HepG2 (cell line): ENCODE measurements around the gene BCKDHA. TPM values are rescaled to one million over a fixed set of nuclear protein-coding genes. Genes with fewer than 3 reads are reported as not detected.
A peak's percentile ranks its signal among the peaks of the same experiment; 100 is the strongest.

ENCODE experiments used
- ATAC-seq: fragments of 200-7000 bp; cut with Tn5 transposase; 3 replicates; pipeline ENCODE4 v1.9.1; 2020; ENCODE audit warnings: mild to moderate bottlenecking, moderate library complexity
- BruUV-seq: library from RNA; stranded (reverse); fragments of 400-500 nt; replicated peaks from 2 replicates; lab custom pipeline; 2021; lab: Mats Ljungman, UMichigan
- CTCF ChIA-PET: fragments of 300-600 bp; formaldehyde crosslinking; extraction: SDS; loops from one replicate; lab custom pipeline; 2021; ENCODE audit warnings: low total read pairs, inconsistent platforms, low intra/inter-chr PET ratio; lab: Yijun Ruan, JAX
- POLR2A ChIA-PET: fragments of 350-600 bp; sonication (Branson Sonifier 250); formaldehyde crosslinking; loops from one replicate; lab custom pipeline; 2020; ENCODE audit warnings: antibody characterized with exemption, inconsistent platforms; lab: Yijun Ruan, JAX
- DNase-seq: peaks from one replicate; pipeline ENCODE4 v3.0.0-alpha.2; 2015; ENCODE audit warnings: low spot score
- FAIRE-seq: peaks from 3 replicates; lab custom pipeline; 2011; peaks lifted over from hg19 to GRCh38; lab: Jason Lieb, UNC
- H2AFZ ChIP-seq: one replicate; pipeline ENCODE4 v1.6.1; 2011; ENCODE audit warnings: low read length, inconsistent platforms
- H3K27ac ChIP-seq: fragments of 300-600 bp; 3 replicates; pipeline ENCODE4 v1.8.0; 2011; ENCODE audit warnings: mixed run types, mild to moderate bottlenecking, mixed read lengths, low read length, inconsistent platforms; ENCODE audit not compliant: insufficient read depth; ENCODE audit errors: extremely low read length
- H3K27me3 ChIP-seq, 2 experiments: fragments of 200-600 bp in 1 of 2; 2 replicates in 1 of 2; 3 replicates in 1 of 2; pipeline versions ENCODE4 v1.6.0 to v1.8.0; 2011; ENCODE audit warnings: low read length in 2 of 2, mild to moderate bottlenecking in 2 of 2, moderate library complexity in 2 of 2, inconsistent platforms in 1 of 2; ENCODE audit not compliant: insufficient read depth in 2 of 2, control insufficient read depth in 1 of 2
- H3K36me3 ChIP-seq, 2 experiments: fragments of 200-600 bp in 1 of 2; replicated peaks in 1 of 2; 2 replicates in 1 of 2; 3 replicates in 1 of 2; pipeline versions ENCODE4 v1.5.1 to v1.8.0; 2011; ENCODE audit warnings: low read length in 2 of 2, inconsistent platforms in 1 of 2; ENCODE audit not compliant: insufficient read depth in 2 of 2, control insufficient read depth in 1 of 2
- H3K4me1 ChIP-seq: 2 replicates; pipeline ENCODE4 v1.5.1; 2012; ENCODE audit warnings: low read length, inconsistent platforms; ENCODE audit not compliant: insufficient read depth
- H3K4me2 ChIP-seq: 2 replicates; pipeline ENCODE4 v1.6.0; 2011; ENCODE audit warnings: low read depth, low read length, inconsistent platforms
- H3K4me3 ChIP-seq, 3 experiments: fragments of 200-600 bp in 1 of 3; sonication (generic), shearing (Covaris generic) in 1 of 3; replicated peaks in 1 of 3; 2 replicates each; pipeline ENCODE4 v1.5.1; 2011 to 2016; ENCODE audit warnings: low read length in 3 of 3, inconsistent platforms in 2 of 3, low read depth in 2 of 3, mild to moderate bottlenecking in 2 of 3, control low read depth in 1 of 3, mixed read lengths in 1 of 3; ENCODE audit not compliant: insufficient read depth in 1 of 3
- H3K79me2 ChIP-seq: one replicate; pipeline ENCODE4 v1.6.1; 2011; ENCODE audit warnings: low read length, inconsistent platforms; ENCODE audit not compliant: insufficient read depth
- H3K9ac ChIP-seq: 2 replicates; pipeline ENCODE4 v1.6.0; 2011; ENCODE audit warnings: mild to moderate bottlenecking, low read depth, low read length, inconsistent platforms; ENCODE audit not compliant: insufficient read depth
- H3K9me3 ChIP-seq: 2 replicates; pipeline ENCODE4 v1.5.1; 2012; ENCODE audit warnings: mild to moderate bottlenecking, low read length
- H4K20me1 ChIP-seq: 2 replicates; pipeline ENCODE4 v1.6.0; 2011; ENCODE audit warnings: inconsistent platforms, mild to moderate bottlenecking, low read length, moderate library complexity; ENCODE audit not compliant: insufficient read depth
- BRD4 ChIP-seq: sonication (generic); formaldehyde crosslinking; IDR thresholded peaks from 2 replicates; pipeline ENCODE4 v1.4.0; 2020; ENCODE audit warnings: missing genetic modification reagents
- HCFC1 ChIP-seq: fragments of 150-350 bp; IDR thresholded peaks from 2 replicates; pipeline ENCODE4 v1.6.1; 2014; ENCODE audit warnings: low read depth, low read length
- KLF11 ChIP-seq: IDR thresholded peaks from 2 replicates; pipeline ENCODE4 v1.6.1; 2016; ENCODE audit warnings: missing compliant biosample characterization
- MED8 ChIP-seq: sonication (generic); formaldehyde crosslinking; IDR thresholded peaks from 2 replicates; pipeline ENCODE4 v1.8.1; 2023; ENCODE audit warnings: mild to moderate bottlenecking, missing genetic modification reagents; ENCODE audit not compliant: insufficient replicate concordance
- SCMH1 ChIP-seq: sonication (generic); formaldehyde crosslinking; IDR thresholded peaks from 2 replicates; pipeline ENCODE4 v1.9.0; 2021; ENCODE audit warnings: missing genetic modification reagents, mild to moderate bottlenecking, borderline replicate concordance
- TRAFD1 ChIP-seq: sonication (generic); formaldehyde crosslinking; IDR thresholded peaks from 2 replicates; pipeline ENCODE4 v1.5.1; 2020; ENCODE audit warnings: missing genetic modification reagents, mild to moderate bottlenecking, borderline replicate concordance
- ZKSCAN8 ChIP-seq: IDR thresholded peaks from 2 replicates; pipeline ENCODE4 v1.6.1; 2016; ENCODE audit warnings: borderline replicate concordance, missing genetic modification reagents, missing compliant biosample characterization
- ZNF230 ChIP-seq: sonication (generic); formaldehyde crosslinking; IDR thresholded peaks from 2 replicates; pipeline ENCODE4 v1.4.0; 2020; ENCODE audit warnings: mild to moderate bottlenecking, missing genetic modification reagents
- WGBS: methylation state at CpG from one replicate; pipeline ENCODE4 v1.1.6; 2017; ENCODE audit warnings: low lambda C conversion rate; 5-methylcytosine and 5-hydroxymethylcytosine counted together
- in situ Hi-C: cut with HindIII; loops from 2 replicates; pipeline ENCODE4 v1.10.0; 2017; ENCODE audit warnings: low pct_unique_long_range_greater_than_20kb; ENCODE audit not compliant: extremely low pct_ligation_motif_present
- intact Hi-C: fragments of 100-400 bp; cut with micrococcal nuclease; formaldehyde crosslinking; loops from one replicate; pipeline ENCODE4 v1.10.0; 2022; ENCODE audit not compliant: unreplicated experiment
- polyA plus RNA-seq, 8 experiments: library from polyadenylated mRNA; depleted of rRNA in 3 of 8; stranded (reverse) in 7 of 8; unstranded in 1 of 8; fragments of >200 nt; fragmentation: Illumina TruSeq in 4 of 8; extraction: Trizol in 4 of 8; gene quantifications; 2 replicates each; pipeline versions ENCODE4 v1.2.1 to v1.2.3, GENCODE V29; 2011 to 2016; ENCODE audit warnings: low read depth in 4 of 8, missing spikeins in 1 of 8, mixed read lengths in 1 of 8; ENCODE audit not compliant: insufficient read depth in 1 of 8
- total RNA-seq, 5 experiments: library from RNA; depleted of rRNA; stranded (reverse); fragments of >200 nt; fragmentation: Illumina TruSeq; extraction: Trizol; gene quantifications; 2 replicates each; pipeline ENCODE4 v1.2.3, GENCODE V29; 2016; ENCODE audit warnings: low read depth in 1 of 5
- TF ChIP-seq, protein P1 (sequence below): sonication (generic); formaldehyde crosslinking; conservative IDR thresholded peaks from 2 replicates; pipeline ENCODE4 v1.8.0; 2022; ENCODE audit warnings: low read depth, missing genetic modification reagents
- TF ChIP-seq, protein P2 (sequence below): sonication (generic); formaldehyde crosslinking; IDR thresholded peaks from 2 replicates; pipeline ENCODE4 v1.4.0; 2020; ENCODE audit warnings: mild to moderate bottlenecking, missing genetic modification reagents
- TF ChIP-seq, protein P3 (sequence below): IDR thresholded peaks from 2 replicates; pipeline ENCODE4 v1.6.1; 2016; ENCODE audit warnings: low read depth, missing genetic modification reagents, missing compliant biosample characterization

Gene BCKDHA
- total and polyA plus RNA-seq, 2 of the 13 experiments (the other 11 are each of a cell fraction or from before 2014, with no cell fraction given): 11.8 to 31.5 TPM

DNA sequence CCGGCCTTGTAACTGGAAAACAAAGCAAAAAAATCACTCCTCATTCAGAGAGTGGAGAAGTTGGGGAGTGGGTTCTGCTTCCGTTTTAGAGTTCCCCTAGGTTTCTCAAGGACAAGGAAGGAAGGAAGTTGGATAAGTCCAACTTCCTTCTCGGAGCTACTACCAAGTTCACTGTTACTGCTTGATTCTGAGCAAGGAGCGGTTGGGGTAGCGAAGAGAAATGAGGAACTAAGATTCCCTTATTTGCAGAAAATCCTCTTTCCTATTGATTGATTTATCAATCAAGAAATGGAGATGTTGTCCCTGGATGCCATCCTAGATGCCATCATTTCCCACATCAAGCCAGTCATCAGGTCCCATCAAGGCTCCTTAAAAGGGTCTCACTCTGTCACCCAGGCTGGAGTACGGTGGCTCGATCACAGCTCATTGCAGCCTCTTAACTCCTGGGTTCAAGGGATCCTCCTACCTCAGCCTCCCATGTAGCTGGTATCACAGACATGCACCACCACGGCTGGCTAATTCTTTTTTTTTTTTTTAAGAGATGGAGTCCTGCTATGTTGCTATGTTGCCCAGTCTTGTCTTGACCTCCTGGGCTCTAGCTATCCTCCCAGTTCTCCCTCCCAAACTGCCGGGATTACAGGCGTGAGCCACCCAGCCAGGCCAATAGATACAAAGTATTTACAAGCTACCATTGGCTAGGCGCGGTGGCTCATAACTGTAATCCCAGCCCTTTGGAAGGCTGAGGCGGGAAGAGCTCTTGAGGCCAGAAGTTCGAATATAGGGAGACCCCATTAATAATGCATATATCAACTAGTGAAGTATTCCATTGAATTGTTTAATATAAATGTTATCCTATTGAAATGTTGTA, 32.9 kb upstream of the BCKDHA start:
- WGBS: 73% methylated on average over 12 of the region's 14 CpGs
- DNase-seq (no peak), ATAC-seq (no peak), FAIRE-seq (no peak)
- BruUV-seq: no TSS peak
- Histone ChIP-seq H3K4me3 (peak overlapping the region; percentile 70 to 87 (median 84)), H3K9ac (peak overlapping the region; percentile 98), H3K4me2 (peak overlapping the region; percentile 94), H3K36me3 (no peaks in the 10 kb centered on the region; a peak in 1 of 5 replicates), H3K27ac (peak overlapping the region; percentile 95), H2AFZ (no peak overlapping the region), H4K20me1 (no peaks in the 10 kb centered on the region), H3K79me2 (peaks cover 19% of the 10 kb centered on the region), H3K9me3 (no peaks in the 10 kb centered on the region), H3K4me1 (peaks cover 50% of the 10 kb centered on the region), H3K27me3 (no peaks in the 10 kb centered on the region; a peak in 2 of 5 replicates)
- ChIA-PET POLR2A (interaction anchor here (1.0 to 3.3 kb wide), 20 partner anchors 8 to 648 kb away, joined by 3 to 41 read pairs (median 6); partner anchors contain the start of genes B3GNT8, COQ8B, DMAC2 and HNRNPUL1), CTCF (no interaction called here)
- in situ Hi-C loops (no loop called here), intact Hi-C loops (no loop called here)
- no peak for TF ChIP-seq HCFC1
- TF ChIP-seq ZKSCAN8 (CRISPR knock-in tag): no peak
- TF ChIP-seq, protein P1, sequence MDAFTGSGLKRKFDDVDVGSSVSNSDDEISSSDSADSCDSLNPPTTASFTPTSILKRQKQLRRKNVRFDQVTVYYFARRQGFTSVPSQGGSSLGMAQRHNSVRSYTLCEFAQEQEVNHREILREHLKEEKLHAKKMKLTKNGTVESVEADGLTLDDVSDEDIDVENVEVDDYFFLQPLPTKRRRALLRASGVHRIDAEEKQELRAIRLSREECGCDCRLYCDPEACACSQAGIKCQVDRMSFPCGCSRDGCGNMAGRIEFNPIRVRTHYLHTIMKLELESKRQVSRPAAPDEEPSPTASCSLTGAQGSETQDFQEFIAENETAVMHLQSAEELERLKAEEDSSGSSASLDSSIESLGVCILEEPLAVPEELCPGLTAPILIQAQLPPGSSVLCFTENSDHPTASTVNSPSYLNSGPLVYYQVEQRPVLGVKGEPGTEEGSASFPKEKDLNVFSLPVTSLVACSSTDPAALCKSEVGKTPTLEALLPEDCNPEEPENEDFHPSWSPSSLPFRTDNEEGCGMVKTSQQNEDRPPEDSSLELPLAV (CRISPR knock-in tag): no peak
- no peak for TF ChIP-seq ZNF230 (CRISPR knock-in tag)
- TF ChIP-seq, protein P2, sequence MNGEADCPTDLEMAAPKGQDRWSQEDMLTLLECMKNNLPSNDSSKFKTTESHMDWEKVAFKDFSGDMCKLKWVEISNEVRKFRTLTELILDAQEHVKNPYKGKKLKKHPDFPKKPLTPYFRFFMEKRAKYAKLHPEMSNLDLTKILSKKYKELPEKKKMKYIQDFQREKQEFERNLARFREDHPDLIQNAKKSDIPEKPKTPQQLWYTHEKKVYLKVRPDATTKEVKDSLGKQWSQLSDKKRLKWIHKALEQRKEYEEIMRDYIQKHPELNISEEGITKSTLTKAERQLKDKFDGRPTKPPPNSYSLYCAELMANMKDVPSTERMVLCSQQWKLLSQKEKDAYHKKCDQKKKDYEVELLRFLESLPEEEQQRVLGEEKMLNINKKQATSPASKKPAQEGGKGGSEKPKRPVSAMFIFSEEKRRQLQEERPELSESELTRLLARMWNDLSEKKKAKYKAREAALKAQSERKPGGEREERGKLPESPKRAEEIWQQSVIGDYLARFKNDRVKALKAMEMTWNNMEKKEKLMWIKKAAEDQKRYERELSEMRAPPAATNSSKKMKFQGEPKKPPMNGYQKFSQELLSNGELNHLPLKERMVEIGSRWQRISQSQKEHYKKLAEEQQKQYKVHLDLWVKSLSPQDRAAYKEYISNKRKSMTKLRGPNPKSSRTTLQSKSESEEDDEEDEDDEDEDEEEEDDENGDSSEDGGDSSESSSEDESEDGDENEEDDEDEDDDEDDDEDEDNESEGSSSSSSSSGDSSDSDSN: no peak
- no peak for TF ChIP-seq SCMH1
- peak; percentile 15; the same call in 1 of the 2 replicates for TF ChIP-seq KLF11
- 0 out of 2 replicates have a peak, but pooled peaks have one; percentile 8 for TF ChIP-seq TRAFD1
- peak; percentile 49; the same call in 1 of the 2 replicates for TF ChIP-seq BRD4
- TF ChIP-seq, protein P3, sequence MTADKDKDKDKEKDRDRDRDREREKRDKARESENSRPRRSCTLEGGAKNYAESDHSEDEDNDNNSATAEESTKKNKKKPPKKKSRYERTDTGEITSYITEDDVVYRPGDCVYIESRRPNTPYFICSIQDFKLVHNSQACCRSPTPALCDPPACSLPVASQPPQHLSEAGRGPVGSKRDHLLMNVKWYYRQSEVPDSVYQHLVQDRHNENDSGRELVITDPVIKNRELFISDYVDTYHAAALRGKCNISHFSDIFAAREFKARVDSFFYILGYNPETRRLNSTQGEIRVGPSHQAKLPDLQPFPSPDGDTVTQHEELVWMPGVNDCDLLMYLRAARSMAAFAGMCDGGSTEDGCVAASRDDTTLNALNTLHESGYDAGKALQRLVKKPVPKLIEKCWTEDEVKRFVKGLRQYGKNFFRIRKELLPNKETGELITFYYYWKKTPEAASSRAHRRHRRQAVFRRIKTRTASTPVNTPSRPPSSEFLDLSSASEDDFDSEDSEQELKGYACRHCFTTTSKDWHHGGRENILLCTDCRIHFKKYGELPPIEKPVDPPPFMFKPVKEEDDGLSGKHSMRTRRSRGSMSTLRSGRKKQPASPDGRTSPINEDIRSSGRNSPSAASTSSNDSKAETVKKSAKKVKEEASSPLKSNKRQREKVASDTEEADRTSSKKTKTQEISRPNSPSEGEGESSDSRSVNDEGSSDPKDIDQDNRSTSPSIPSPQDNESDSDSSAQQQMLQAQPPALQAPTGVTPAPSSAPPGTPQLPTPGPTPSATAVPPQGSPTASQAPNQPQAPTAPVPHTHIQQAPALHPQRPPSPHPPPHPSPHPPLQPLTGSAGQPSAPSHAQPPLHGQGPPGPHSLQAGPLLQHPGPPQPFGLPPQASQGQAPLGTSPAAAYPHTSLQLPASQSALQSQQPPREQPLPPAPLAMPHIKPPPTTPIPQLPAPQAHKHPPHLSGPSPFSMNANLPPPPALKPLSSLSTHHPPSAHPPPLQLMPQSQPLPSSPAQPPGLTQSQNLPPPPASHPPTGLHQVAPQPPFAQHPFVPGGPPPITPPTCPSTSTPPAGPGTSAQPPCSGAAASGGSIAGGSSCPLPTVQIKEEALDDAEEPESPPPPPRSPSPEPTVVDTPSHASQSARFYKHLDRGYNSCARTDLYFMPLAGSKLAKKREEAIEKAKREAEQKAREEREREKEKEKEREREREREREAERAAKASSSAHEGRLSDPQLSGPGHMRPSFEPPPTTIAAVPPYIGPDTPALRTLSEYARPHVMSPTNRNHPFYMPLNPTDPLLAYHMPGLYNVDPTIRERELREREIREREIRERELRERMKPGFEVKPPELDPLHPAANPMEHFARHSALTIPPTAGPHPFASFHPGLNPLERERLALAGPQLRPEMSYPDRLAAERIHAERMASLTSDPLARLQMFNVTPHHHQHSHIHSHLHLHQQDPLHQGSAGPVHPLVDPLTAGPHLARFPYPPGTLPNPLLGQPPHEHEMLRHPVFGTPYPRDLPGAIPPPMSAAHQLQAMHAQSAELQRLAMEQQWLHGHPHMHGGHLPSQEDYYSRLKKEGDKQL (CRISPR knock-in tag): no peak
- TF ChIP-seq MED8 (CRISPR knock-in tag): no peak
